ENCODE measurements around the gene RAB11FIP4. TPM values are rescaled to one million over a fixed set of nuclear protein-coding genes. Genes with fewer than 3 reads are reported as not detected.
A peak's percentile ranks its signal among the peaks of the same experiment; 100 is the strongest.

The RAB11FIP4 gene
- total RNA-seq, 1 experiment from 2014 or later, result 54.9 TPM

DNA sequence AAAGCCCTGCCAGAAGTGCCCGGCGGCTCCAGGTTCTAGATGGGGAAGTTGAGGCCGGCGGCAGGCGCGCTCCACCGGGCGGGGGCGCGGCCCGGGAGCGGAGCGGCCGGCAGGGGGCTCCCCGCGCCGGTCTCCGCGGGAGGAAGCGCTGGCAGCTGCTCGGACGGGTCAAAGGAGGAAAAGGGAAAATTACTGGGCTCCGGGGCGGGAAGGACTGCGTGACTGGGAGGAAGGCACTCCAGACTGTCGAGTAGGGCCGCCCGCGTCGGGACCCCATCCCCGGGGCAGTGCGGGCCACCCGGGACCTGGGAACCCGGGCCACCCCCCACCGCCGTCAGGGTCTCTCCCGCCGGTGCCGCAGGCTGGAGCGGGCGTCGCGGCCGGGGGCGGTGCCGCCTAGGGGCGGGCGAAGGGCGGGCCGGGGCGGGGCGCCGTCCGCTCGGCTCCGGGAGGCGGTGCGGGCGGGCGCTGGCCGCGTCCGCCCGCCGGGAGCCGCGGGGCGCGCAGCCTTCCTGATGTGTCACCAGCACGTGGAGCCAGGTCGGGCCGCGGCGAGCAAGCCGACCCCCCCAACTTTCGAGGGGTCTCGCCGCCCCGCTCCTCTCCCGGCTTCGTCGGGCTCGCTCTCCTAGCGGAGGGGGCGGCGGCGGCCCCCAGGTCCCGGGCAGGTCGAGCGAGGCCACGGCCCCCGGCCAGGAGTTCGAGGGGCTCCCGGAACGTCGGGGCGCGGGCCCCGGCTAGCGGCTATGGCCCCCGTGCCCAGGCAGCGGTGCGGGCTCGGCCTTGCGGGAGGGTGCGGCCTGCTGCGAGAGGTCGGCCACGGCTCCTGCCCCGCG is 167.5 kb downstream of the RAB11FIP4 start (continued):
- TF ChIP-seq, protein P1, sequence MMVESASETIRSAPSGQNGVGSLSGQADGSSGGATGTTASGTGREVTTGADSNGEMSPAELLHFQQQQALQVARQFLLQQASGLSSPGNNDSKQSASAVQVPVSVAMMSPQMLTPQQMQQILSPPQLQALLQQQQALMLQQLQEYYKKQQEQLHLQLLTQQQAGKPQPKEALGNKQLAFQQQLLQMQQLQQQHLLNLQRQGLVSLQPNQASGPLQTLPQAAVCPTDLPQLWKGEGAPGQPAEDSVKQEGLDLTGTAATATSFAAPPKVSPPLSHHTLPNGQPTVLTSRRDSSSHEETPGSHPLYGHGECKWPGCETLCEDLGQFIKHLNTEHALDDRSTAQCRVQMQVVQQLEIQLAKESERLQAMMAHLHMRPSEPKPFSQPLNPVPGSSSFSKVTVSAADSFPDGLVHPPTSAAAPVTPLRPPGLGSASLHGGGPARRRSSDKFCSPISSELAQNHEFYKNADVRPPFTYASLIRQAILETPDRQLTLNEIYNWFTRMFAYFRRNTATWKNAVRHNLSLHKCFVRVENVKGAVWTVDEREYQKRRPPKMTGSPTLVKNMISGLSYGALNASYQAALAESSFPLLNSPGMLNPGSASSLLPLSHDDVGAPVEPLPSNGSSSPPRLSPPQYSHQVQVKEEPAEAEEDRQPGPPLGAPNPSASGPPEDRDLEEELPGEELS (CRISPR knock-in tag; IDR thresholded peaks at IDR 0.05), result 0 out of 2 replicates have a peak, but pooled peaks have one; percentile 67
- TF ChIP-seq ZNF138 (CRISPR knock-in tag; conservative IDR thresholded peaks at IDR 0.05) (no peak), ZNF671 (CRISPR knock-in tag; IDR thresholded peaks at IDR 0.05) (no peak), AR (CRISPR knock-in tag; IDR thresholded peaks at IDR 0.05) (no peak), TP53 (CRISPR knock-in tag; IDR thresholded peaks at IDR 0.05) (no peak), NR3C1 (CRISPR knock-in tag; conservative IDR thresholded peaks at IDR 0.05; ENCODE audit: low read depth) (no peak), FOXJ3 (CRISPR knock-in tag; IDR thresholded peaks at IDR 0.05; ENCODE audit: borderline replicate concordance) (no peak), NFE2L1 (CRISPR knock-in tag; IDR thresholded peaks at IDR 0.05) (peak; percentile 73; the same call in 1 of the 2 replicates), EMX1 (CRISPR knock-in tag; IDR thresholded peaks at IDR 0.05) (no peak), HMGXB4 (CRISPR knock-in tag; IDR thresholded peaks at IDR 0.05) (peak; percentile 0; the same call in 1 of the 2 replicates), CBFB (CRISPR knock-in tag; IDR thresholded peaks at IDR 0.05; ENCODE audit: low read depth) (no peak), ZBTB21 (CRISPR knock-in tag; IDR thresholded peaks at IDR 0.05; ENCODE audit: borderline replicate concordance) (no peak), ZNF512 (CRISPR knock-in tag; IDR thresholded peaks at IDR 0.05; ENCODE audit: borderline replicate concordance) (no peak), SP1 (CRISPR knock-in tag; conservative IDR thresholded peaks at IDR 0.05) (peak; percentile 70; the same call in 1 of the 2 replicates), ZNF281 (CRISPR knock-in tag; IDR thresholded peaks at IDR 0.05) (no peak), CREM (CRISPR knock-in tag; IDR thresholded peaks at IDR 0.05) (no peak), NR1H2 (CRISPR knock-in tag; IDR thresholded peaks at IDR 0.05) (no peak), ZNF423 (CRISPR knock-in tag; IDR thresholded peaks at IDR 0.05) (no peak)
- TF ChIP-seq, protein P2, sequence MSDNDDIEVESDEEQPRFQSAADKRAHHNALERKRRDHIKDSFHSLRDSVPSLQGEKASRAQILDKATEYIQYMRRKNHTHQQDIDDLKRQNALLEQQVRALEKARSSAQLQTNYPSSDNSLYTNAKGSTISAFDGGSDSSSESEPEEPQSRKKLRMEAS (CRISPR knock-in tag; IDR thresholded peaks at IDR 0.05), result peak; percentile 87
- TF ChIP-seq, protein P3, sequence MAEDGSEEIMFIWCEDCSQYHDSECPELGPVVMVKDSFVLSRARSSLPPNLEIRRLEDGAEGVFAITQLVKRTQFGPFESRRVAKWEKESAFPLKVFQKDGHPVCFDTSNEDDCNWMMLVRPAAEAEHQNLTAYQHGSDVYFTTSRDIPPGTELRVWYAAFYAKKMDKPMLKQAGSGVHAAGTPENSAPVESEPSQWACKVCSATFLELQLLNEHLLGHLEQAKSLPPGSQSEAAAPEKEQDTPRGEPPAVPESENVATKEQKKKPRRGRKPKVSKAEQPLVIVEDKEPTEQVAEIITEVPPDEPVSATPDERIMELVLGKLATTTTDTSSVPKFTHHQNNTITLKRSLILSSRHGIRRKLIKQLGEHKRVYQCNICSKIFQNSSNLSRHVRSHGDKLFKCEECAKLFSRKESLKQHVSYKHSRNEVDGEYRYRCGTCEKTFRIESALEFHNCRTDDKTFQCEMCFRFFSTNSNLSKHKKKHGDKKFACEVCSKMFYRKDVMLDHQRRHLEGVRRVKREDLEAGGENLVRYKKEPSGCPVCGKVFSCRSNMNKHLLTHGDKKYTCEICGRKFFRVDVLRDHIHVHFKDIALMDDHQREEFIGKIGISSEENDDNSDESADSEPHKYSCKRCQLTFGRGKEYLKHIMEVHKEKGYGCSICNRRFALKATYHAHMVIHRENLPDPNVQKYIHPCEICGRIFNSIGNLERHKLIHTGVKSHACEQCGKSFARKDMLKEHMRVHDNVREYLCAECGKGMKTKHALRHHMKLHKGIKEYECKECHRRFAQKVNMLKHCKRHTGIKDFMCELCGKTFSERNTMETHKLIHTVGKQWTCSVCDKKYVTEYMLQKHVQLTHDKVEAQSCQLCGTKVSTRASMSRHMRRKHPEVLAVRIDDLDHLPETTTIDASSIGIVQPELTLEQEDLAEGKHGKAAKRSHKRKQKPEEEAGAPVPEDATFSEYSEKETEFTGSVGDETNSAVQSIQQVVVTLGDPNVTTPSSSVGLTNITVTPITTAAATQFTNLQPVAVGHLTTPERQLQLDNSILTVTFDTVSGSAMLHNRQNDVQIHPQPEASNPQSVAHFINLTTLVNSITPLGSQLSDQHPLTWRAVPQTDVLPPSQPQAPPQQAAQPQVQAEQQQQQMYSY (CRISPR knock-in tag; IDR thresholded peaks at IDR 0.05), result no peak
- TF ChIP-seq, protein P4, sequence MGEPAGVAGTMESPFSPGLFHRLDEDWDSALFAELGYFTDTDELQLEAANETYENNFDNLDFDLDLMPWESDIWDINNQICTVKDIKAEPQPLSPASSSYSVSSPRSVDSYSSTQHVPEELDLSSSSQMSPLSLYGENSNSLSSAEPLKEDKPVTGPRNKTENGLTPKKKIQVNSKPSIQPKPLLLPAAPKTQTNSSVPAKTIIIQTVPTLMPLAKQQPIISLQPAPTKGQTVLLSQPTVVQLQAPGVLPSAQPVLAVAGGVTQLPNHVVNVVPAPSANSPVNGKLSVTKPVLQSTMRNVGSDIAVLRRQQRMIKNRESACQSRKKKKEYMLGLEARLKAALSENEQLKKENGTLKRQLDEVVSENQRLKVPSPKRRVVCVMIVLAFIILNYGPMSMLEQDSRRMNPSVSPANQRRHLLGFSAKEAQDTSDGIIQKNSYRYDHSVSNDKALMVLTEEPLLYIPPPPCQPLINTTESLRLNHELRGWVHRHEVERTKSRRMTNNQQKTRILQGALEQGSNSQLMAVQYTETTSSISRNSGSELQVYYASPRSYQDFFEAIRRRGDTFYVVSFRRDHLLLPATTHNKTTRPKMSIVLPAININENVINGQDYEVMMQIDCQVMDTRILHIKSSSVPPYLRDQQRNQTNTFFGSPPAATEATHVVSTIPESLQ (CRISPR knock-in tag; IDR thresholded peaks at IDR 0.05), result no peak

All from WTC11 (cell line).